Tibial nerve (tissue), 3 donors: ENCODE measurements around the gene DCTN5.

Source experiments
- EP300 ChIP-seq, 2 donors: sonication (generic); formaldehyde crosslinking; IDR thresholded peaks; one replicate each; pipeline ENCODE4 v1.6.1; 2017; ENCODE audit warnings: antibody characterized with exemption in 2 of 2, mild to moderate bottlenecking in 1 of 2
- POLR2A ChIP-seq, 2 donors: fragments of 450-650 bp; IDR thresholded peaks; one replicate each; pipeline ENCODE4 v1.6.1; 2017; ENCODE audit warnings: antibody characterized with exemption in 2 of 2, mild to moderate bottlenecking in 2 of 2, moderate library complexity in 2 of 2

DNA sequence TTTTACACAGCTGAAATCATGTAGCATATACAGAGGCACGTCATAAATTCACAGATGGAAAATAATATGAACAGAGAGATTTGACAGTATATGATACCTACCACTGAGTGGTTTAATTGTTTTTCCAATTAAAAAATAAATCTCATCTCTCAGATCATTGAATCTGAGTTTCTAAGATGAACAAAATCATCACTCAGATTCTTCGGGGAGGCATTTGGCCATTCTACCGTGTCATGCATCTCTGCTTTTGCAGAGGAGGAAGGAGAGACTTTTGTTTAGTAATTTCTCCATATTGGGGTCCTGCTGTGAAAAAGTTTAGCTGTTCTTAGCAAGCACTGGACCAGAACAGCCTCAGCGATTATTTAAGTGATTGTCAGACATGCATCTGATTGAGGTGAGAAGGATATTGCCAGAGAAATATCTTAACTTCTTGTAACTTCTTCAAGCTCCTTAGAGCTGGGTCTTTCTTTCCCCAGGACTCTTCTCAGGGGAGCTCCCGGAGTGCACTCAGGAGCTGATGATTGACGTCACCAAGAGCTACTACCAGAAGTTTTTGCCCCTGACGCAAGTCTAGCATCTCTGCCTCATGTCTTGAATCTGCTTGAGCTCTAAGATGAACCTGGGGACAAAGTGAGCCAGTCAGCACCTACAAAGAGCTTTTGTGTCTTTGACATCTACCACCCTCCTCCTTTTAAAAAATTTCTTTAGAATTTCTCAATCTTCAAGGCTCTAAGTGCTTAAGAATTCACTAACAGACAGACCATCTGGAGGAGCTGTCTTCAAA lies 25.5 kb downstream of the DCTN5 start:
- TF ChIP-seq EP300 (IDR thresholded peaks at IDR 0.05): no peak
- no peak for TF ChIP-seq POLR2A (IDR thresholded peaks at IDR 0.05)
